ENCODE measurements around the gene JADE1.

JADE1 gene

GRCh38 chr4:128809477-128810330, at the start of gene JADE1:
Gene JADE1, plus strand, starts transcription at chr4:128809700. Its CDS starts 22,059 bp downstream, at chr4:128831759.
- peak; percentile 88 for DNase-seq

- DNase-seq: no peak
Observed at GRCh38 chr4:128766781-128767180, 42.7 kb upstream of the JADE1 start.

DNA sequence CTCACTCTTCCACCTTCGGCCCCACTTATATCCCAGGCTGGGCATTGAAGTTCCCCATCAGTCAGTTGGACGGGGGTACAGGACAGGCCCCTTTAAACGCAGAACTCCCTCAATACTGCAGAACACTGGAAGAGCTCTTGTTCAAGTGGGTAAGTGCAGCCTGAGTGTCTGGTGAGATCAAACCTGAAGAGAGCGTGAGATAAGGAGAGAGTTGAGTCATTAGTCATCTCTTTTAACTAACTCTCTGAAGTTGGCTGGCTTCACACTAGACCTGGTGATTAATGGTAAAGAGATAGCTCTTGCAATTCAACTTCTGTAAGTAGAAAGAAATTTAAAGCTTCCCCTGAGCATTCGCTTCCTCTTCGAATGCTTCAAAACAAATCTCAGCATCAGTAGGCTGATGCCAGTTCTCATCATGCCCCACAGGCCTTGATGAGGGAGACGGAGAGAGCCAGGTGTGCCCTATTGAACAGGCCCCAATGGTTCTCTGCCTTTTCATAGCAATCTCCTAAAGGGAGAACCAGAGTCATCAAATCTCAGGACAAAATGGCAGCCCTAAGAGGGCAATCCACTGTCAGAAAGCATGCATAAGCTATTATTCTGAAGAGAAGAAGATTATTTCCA, 41.0 kb upstream of the JADE1 start:
- no peak for DNase-seq

GRCh38 chr4:128769011-128769410, 40.5 kb upstream of the JADE1 start:
- DNase-seq: no peak

- DNase-seq: peak; percentile 77
Observed at GRCh38 chr4:128770807-128771206, 38.7 kb upstream of the JADE1 start.

GRCh38 chr4:128775477-128775876, 34.0 kb upstream of the JADE1 start:
- no peak for DNase-seq

DNA sequence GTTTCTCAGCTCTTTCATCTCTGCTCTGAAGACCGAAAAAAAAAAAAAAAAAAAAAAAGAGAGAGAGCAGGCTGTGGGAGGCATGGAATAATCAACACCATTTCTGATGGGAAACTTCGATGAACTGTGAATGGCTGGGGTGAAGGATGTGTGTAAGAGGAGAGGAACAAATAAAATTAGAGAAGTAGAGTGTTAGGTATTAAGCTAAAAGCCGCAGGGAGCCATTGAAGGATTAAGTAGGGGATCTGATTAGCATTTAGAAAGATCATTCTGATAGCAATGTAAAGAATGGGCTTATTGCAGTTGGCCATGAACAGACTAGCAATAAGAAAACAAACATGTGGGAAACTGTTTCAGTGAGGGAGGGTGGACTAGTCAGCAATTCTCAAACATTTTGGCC, 33.6 kb upstream of the JADE1 start:
- DNase-seq: no peak

- DNase-seq: peak; percentile 10
Observed at GRCh38 chr4:128776794-128777216, 32.7 kb upstream of the JADE1 start.

GRCh38 chr4:128780688-128781087, 28.8 kb upstream of the JADE1 start:
- DNase-seq: no peak

- DNase-seq: no peak
Observed at GRCh38 chr4:128782076-128782715, 27.3 kb upstream of the JADE1 start.

DNA sequence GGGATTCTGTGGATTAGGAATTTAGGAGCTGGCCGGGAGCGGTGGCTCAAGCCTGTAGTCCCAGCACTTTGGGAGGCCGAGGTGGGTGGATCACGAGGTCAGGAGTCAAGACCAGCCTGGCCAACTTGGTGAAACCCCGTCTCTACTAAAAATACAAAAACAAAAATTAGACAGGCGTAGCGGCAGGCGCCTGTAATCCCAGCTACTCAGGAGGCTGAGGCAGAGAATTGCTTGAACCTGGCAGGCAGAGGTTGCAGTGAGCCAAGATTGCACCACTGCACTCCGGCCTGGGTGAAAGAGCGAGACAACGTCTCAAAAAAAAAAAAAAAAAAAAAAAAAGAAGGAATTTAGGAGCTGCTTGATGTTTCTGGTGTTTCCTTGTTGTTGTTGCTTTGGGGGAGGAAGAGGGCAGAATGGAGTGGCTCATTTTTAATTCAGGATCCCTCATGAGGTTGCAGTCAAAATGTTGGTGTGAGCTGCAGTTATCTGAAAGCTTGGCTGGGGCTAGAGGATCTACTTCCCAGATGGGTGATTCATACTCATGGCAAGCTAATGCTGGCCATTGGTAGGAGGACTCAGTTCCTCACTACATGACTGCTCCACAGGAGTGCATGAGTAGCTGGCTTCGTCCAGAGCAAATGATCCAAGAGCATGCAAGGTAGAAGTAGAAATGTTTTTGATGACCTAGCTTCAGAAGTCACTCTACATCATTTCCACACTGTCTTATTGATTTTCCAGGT, 26.5 kb upstream of the JADE1 start:
- no peak for DNase-seq

GRCh38 chr4:128787509-128788311, 21.8 kb upstream of the JADE1 start:
- DNase-seq: no peak

GRCh38 chr4:128793859-128794672, 15.4 kb upstream of the JADE1 start:
- peak; percentile 52 for DNase-seq

GRCh38 chr4:128796934-128797333, 12.6 kb upstream of the JADE1 start:
- no peak for DNase-seq

- no peak for DNase-seq
Observed at GRCh38 chr4:128800284-128800683, 9.2 kb upstream of the JADE1 start.

- DNase-seq: no peak
Observed at GRCh38 chr4:128800701-128801284, 8.7 kb upstream of the JADE1 start.

GRCh38 chr4:128802680-128803628, 6.5 kb upstream of the JADE1 start:
- DNase-seq: no peak

GRCh38 chr4:128803783-128804182, 5.7 kb upstream of the JADE1 start:
- no peak for DNase-seq

GRCh38 chr4:128810331-128810870, 901 bp downstream of the JADE1 start:
- no peak for DNase-seq

All from MV-4-11 (cell line).